Peyer's patch (tissue), 4 donors: ENCODE results near the gene ARHGAP23.

ENCODE experiments used
- CTCF ChIP-seq, 6 experiments: fragments of 450-650 bp in 4 of 6; fragments of 200-600 bp in 2 of 6; sonication (generic) in 1 of 6; IDR thresholded peaks; one replicate each; pipeline ENCODE4 v1.5.1; 2017 to 2019; ENCODE audit warnings: antibody characterized with exemption in 6 of 6, mild to moderate bottlenecking in 3 of 6, moderate library complexity in 1 of 6
- POLR2A ChIP-seq, 2 donors: fragments of 450-650 bp; IDR thresholded peaks; one replicate each; pipeline ENCODE4 v1.5.1; 2017; ENCODE audit warnings: antibody characterized with exemption in 2 of 2, mild to moderate bottlenecking in 2 of 2, moderate library complexity in 2 of 2

DNA sequence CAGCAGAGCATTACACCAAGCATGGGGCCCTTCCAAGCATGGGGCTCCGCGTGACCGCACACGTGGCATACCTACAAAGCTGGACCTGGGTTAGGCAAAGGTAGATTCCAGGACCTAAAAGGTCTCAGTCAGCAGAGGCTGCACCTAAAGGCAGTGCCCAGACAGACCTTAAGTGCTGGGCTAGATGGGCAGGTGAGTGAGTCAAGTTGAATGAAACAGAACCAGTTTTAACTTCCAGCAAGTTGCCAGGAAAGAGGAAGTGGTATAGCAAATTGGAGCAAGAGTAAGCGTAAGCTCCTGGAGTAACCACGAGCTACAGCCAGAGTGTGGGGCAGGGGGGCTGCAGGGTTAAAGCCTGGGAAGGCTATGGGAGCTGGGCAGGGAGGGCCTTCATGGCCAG is 128.0 kb downstream of the ARHGAP23 start:
- TF ChIP-seq POLR2A (IDR thresholded peaks at IDR 0.05) = no peak
- TF ChIP-seq CTCF (IDR thresholded peaks at IDR 0.05) = no peak
